GM11168 (cell line): ENCODE data around the gene DDTL.

ENCODE experiments used
- in situ Hi-C: fragments of 300-500 bp; cut with MboI; formaldehyde crosslinking; loops from one replicate; pipeline ENCODE4 v1.12.0; 2022; ENCODE audit warnings: low sequenced_read_pairs; ENCODE audit not compliant: unreplicated experiment

DDTL gene

DNA sequence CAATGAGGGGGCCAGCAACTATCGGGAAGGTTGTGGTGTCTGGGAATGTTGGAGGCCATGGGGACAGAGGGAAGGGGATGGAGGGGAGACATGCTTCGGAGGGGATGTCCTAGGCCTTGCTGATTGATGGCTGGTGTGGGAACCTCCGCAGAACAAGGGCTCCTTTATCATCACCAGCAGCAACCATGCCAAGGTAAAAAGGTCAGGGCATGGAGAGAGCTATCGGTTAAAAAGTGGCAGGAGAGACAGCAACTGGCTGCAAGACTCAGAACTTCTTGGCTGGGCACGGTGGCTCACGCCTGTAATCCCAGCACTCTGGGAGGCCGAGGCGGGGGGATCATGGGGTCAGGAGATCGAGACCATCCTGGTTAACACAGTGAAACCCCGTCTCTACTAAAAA is 35.6 kb downstream of the DDTL start:
- in situ Hi-C loops = no loop called here

DNA sequence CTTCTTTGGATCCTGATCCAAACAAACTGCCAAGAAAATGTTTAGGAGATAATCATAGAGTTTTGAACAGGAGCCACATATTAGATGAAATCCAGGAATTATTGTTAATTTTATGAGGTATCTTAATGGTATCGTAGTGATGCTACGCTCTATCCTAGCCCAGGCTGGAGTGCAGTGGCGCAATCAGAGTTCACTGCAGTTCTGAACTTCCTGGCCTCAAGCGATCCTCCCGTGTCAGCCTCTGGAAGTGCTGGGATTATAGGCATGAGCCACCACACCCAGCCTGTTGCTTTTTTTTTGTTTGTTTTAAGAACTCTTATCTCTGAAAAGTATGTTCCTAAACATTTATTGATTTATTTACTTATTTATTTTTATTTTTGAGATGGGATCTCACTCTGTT is 36.2 kb downstream of the DDTL start:
- in situ Hi-C loops = no loop called here

- in situ Hi-C loops = no loop called here
Observed at GRCh38 chr22:24003887-24004286, 37.2 kb downstream of the DDTL start.

DNA sequence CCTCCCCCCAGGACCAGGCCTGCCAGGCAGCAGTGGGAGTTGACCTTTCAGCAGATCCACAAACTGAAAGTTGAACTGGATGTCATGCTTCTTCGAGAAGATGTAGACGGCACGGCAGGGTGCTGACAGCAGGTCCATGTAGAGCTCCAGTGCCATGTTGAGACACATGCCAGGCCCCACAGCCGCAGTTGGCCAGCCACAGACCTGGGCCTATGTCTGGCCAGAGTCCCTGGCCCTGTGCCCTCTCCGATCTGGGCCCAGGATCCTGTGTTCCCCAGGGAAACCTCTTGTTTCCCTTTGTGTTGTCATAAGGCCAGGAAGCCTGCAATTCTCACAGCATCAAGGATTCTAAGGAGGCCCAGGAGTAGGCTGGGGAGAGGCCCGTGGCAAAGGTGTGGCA is 38.5 kb downstream of the DDTL start, which contains the start of gene GSTT4:
Gene GSTT4 (minus strand): TSS at position 253 of the 400 bp plus-strand sequence. CDS start 97 bp downstream, at position 156.
- in situ Hi-C loops = no loop called here

- in situ Hi-C loops = no loop called here
Observed at GRCh38 chr22:24006207-24006913, 39.7 kb downstream of the DDTL start.

DNA sequence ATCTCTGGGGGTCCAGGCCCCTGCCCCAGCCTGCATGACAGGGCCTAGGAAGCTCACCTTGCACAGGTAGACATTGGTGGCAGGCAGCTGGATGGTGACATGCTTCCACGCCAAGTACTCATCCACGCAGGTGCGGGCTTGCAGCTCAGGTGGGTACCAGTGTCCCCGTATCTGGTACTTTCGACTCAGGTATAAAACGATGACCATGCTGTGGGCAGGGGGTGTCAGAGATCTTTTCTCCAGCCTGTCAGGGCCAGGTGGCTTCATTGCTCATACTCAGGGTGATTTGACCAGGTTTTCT is 40.2 kb downstream of the DDTL start:
- in situ Hi-C loops = no loop called here

DNA sequence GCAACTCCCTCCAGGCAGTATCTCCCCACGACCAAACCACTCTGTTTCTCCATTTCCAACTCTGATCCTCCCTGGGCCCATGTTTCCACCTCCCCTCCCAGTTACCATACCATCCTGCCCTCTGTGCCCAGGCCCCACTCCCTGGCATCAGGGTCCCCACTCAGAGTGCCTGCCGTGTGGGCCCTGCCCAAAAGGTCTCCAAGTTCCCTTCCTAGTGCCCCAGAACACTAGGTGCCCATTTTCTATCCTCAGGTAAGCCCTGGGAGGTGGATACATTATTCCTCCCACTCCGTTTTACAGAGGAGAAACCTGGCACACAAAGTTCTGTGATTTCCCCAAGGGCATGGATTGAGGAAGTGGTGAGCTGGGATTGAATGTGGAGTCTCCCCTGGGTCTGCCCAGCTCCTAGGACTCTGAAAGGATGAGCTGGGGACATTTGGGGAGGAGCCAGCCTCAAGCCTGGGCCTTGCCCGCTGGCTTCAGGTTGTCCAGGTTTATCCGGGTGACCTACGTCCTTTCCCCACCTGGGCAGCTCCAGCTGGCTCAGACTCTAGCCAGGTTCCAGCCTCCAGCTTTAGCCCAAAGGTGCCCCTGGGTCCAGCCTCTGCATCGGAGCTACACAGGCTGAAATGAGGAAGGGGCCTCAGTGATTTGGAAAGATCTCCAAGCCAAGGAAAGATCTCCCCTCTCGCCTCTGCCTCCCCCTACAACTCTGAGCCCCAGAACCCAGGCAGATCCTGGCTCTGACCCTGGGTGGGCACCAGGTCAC is 40.7 kb downstream of the DDTL start:
- in situ Hi-C loops = no loop called here

- in situ Hi-C loops = no loop called here
Observed at GRCh38 chr22:24008022-24008283, 41.3 kb downstream of the DDTL start.

- in situ Hi-C loops = no loop called here
Observed at GRCh38 chr22:24008381-24009226, 41.9 kb downstream of the DDTL start.

DNA sequence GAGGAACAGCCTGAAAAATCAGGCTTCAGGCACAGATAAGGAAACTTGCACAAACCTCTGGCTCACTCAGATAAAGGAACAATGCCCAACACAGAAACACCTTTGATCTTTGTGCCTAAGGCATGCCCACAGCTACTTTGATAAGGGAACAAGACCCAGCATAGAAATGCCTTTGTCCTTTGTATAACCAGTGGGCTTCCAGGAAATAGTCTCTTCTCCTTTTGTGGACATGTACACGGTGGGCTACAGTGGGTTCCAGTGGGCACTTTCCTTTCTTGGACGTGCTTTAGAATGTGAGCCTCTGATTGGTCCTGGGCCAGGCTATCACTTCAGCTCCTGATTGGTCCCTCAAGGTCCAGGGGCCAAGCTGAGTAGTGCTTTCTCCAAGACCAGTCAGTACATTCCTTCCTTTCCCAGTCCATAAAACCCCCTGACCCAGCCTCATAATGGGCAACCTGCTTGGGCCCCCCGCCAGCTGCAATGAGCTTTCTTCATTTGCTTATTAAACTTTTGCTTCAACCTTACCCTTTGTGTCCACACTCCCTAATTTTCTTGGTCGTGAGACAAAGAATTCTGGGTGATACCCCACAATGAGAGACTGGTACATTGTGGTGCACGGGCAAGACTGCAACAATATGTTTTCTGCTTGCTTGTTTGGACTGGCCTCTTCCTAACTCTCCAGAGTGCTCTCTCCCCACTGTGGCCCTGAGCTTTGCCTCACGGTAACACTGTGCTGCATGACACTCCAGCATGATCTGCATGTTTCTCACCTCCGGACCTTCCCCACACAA is 42.7 kb downstream of the DDTL start:
- in situ Hi-C loops = no loop called here

DNA sequence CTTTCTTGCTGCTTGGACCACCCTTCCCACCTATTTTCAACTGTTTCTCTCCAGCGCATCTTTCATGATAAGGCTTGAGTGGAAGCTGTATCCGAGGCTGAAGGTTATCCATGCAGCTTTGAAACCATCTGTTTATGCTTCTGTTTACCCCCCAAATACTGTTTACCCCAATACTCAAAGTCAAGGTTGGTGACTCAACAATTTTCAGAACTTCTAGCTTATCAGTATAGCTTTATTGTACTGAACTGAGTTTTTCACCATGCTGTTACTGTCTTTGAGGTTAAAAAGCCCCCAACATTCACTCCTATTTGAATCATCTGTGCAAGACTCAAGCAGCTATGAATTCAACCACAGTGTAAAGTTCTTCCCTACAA is 43.3 kb downstream of the DDTL start:
- in situ Hi-C loops = no loop called here

GRCh38 chr22:24011735-24012068 is 45.0 kb downstream of the DDTL start:
- in situ Hi-C loops = no loop called here

DNA sequence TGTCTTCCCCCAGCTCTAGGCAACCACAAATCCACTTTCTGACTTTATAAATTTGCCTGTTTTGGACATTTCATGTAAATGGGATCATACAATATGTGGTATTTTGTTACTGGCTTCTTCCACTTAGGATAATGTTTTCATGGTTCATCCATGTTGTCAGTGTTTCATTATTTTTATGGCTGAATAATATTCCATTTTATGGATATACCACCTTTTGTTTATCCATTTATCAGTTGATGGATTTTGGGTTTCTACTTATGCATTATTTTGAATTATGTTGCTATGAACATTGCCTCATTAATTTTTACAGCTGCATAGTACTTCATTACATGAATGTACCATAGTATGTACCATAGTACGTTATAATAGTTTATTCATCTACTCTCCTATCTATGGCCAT is 49.5 kb downstream of the DDTL start:
- in situ Hi-C loops = no loop called here

- in situ Hi-C loops = no loop called here
Observed at GRCh38 chr22:24021304-24021703, 54.6 kb downstream of the DDTL start.
